PC-9 (cell line): ENCODE measurements around the gene EGFR. TPM values are rescaled to one million over a fixed set of nuclear protein-coding genes. Genes with fewer than 3 reads are reported as not detected.

Source experiments
- BruUV-seq: library from RNA; stranded (reverse); fragments of 400-500 nt; replicated peaks from 2 replicates; lab custom pipeline; 2021; lab: Mats Ljungman, UMichigan
- CTCF ChIA-PET: fragments of 300-600 bp; sonication (Branson Sonifier 250); formaldehyde crosslinking; loops from one replicate; lab custom pipeline; 2022; ENCODE audit warnings: antibody characterized with exemption; lab: Charles Lee
- POLR2A ChIA-PET: fragments of 300-600 bp; sonication (Branson Sonifier 250); formaldehyde crosslinking; loops from one replicate; lab custom pipeline; 2022; ENCODE audit warnings: antibody characterized with exemption; ENCODE audit not compliant: unreplicated experiment; lab: Charles Lee
- DNase-seq, 2 experiments: peaks; one replicate each; pipeline versions ENCODE4 v3.0.0 to v3.0.0-alpha.2; 2015 to 2022; ENCODE audit warnings: mixed read lengths in 1 of 2
- H2AFZ ChIP-seq: fragments of 200-600 bp; sonication (generic); 2 replicates; pipeline ENCODE4 v1.8.1; 2017; ENCODE audit warnings: antibody characterized with exemption
- H3F3A ChIP-seq: fragments of 200-600 bp; sonication (generic); 2 replicates; pipeline ENCODE4 v1.8.1; 2017; ENCODE audit warnings: antibody characterized with exemption, mild to moderate bottlenecking, low read depth; ENCODE audit not compliant: insufficient read depth
- H3K27ac ChIP-seq: fragments of 200-600 bp; sonication (generic); 2 replicates; pipeline ENCODE4 v1.6.1; 2016; ENCODE audit warnings: mixed run types
- H3K27me3 ChIP-seq: fragments of 200-600 bp; sonication (generic); 2 replicates; pipeline ENCODE4 v1.6.1; 2016; ENCODE audit warnings: low read depth, mixed run types; ENCODE audit not compliant: insufficient read depth
- H3K36me3 ChIP-seq: fragments of 200-600 bp; sonication (generic); 2 replicates; pipeline ENCODE4 v1.6.1; 2016; ENCODE audit warnings: low read depth, mixed run types
- H3K4me1 ChIP-seq: fragments of 200-600 bp; sonication (generic); replicated peaks from 2 replicates; pipeline ENCODE4 v1.6.1; 2016; ENCODE audit warnings: mixed run types; ENCODE audit not compliant: insufficient read depth
- H3K4me2 ChIP-seq: fragments of 200-600 bp; sonication (generic); 2 replicates; pipeline ENCODE4 v1.6.1; 2017; ENCODE audit warnings: mixed run types
- H3K4me3 ChIP-seq: fragments of 200-600 bp; sonication (generic); 2 replicates; pipeline ENCODE4 v1.6.1; 2016; ENCODE audit warnings: mixed run types
- H3K79me2 ChIP-seq: fragments of 200-600 bp; sonication (generic); 2 replicates; pipeline ENCODE4 v1.6.1; 2017; ENCODE audit warnings: low read depth, mixed run types
- H3K9me2 ChIP-seq: fragments of 200-600 bp; sonication (generic); 2 replicates; pipeline ENCODE4 v1.8.1; 2017; ENCODE audit warnings: mild to moderate bottlenecking; ENCODE audit not compliant: insufficient read depth
- H3K9me3 ChIP-seq: fragments of 200-600 bp; sonication (generic); 2 replicates; pipeline ENCODE4 v1.8.1; 2016; ENCODE audit warnings: low read depth; ENCODE audit not compliant: insufficient read depth
- H4K20me1 ChIP-seq: fragments of 200-600 bp; sonication (generic); 2 replicates; pipeline ENCODE4 v1.8.1; 2017; ENCODE audit not compliant: insufficient read depth
- CTCF ChIP-seq: fragments of 200-600 bp; sonication (generic); conservative IDR thresholded peaks from 2 replicates; pipeline ENCODE4 v1.6.1; 2017; ENCODE audit warnings: mixed run types, antibody characterized with exemption, mild to moderate bottlenecking, moderate library complexity
- EZH2 ChIP-seq: fragments of 200-600 bp; sonication (generic); IDR thresholded peaks from 2 replicates; pipeline ENCODE4 v1.8.0; 2017; ENCODE audit warnings: antibody characterized with exemption, low read depth
- intact Hi-C: fragments of 100-400 bp; cut with micrococcal nuclease; formaldehyde crosslinking; loops from one replicate; pipeline ENCODE4 v1.10.0; 2022; ENCODE audit not compliant: unreplicated experiment
- total RNA-seq: library from RNA; stranded (reverse); gene quantifications from 2 replicates; pipeline ENCODE4 v1.2.3, GENCODE V29; 2021

The EGFR gene
- total RNA-seq, 1 experiment from 2014 or later: 342 TPM

GRCh38 chr7:55070271-55070743 is 51.5 kb downstream of the EGFR start:
- no peak for TF ChIP-seq EZH2
- no peak for TF ChIP-seq CTCF
- POLR2A ChIA-PET: no interaction called here
- DNase-seq: no peak
- H3K4me2 ChIP-seq: no peak overlapping the region
- H3F3A ChIP-seq: peaks cover 92% of the 10 kb centered on the region
- peak overlapping the region; percentile 86; the same call in 1 of the 2 replicates for H3K27ac ChIP-seq
- H4K20me1 ChIP-seq: no peaks in the 10 kb centered on the region
- H2AFZ ChIP-seq: no peak overlapping the region
- no peaks in the 10 kb centered on the region for H3K9me2 ChIP-seq
- CTCF ChIA-PET: no interaction called here
- no peak overlapping the region for H3K4me3 ChIP-seq
- H3K9me3 ChIP-seq: no peaks in the 10 kb centered on the region
- H3K27me3 ChIP-seq: no peaks in the 10 kb centered on the region
- H3K36me3 ChIP-seq: peaks cover 53% of the 10 kb centered on the region
- no TSS peak for BruUV-seq
- H3K79me2 ChIP-seq: peaks cover 95% of the 10 kb centered on the region
- peaks cover 69% of the 10 kb centered on the region for H3K4me1 ChIP-seq
- intact Hi-C loops: no loop called here

GRCh38 chr7:55070854-55071253 is 52.0 kb downstream of the EGFR start:
- no peaks in the 10 kb centered on the region for H3K9me2 ChIP-seq
- peaks cover 100% of the 10 kb centered on the region for H3K79me2 ChIP-seq
- no peaks in the 10 kb centered on the region for H4K20me1 ChIP-seq
- no peaks in the 10 kb centered on the region for H3K27me3 ChIP-seq
- intact Hi-C loops: no loop called here
- no peak for DNase-seq
- TF ChIP-seq EZH2 (no peak), CTCF (no peak)
- H3K4me2 ChIP-seq: no peak overlapping the region
- H3K4me1 ChIP-seq: peaks cover 64% of the 10 kb centered on the region
- peak overlapping the region; percentile 86 for H3K27ac ChIP-seq
- ChIA-PET CTCF (no interaction called here), POLR2A (interaction anchor here (0.6 kb wide), 1 partner anchor 52 kb away, joined by 3 read pairs; the partner anchor contains the start of gene EGFR)
- peaks cover 59% of the 10 kb centered on the region for H3K36me3 ChIP-seq
- H3K9me3 ChIP-seq: no peaks in the 10 kb centered on the region
- no peak overlapping the region for H3K4me3 ChIP-seq
- H2AFZ ChIP-seq: no peak overlapping the region
- H3F3A ChIP-seq: peaks cover 92% of the 10 kb centered on the region
- no TSS peak for BruUV-seq

GRCh38 chr7:55071411-55072175 is 52.8 kb downstream of the EGFR start:
- no peak for TF ChIP-seq CTCF
- no peak for TF ChIP-seq EZH2
- peaks cover 92% of the 10 kb centered on the region for H3F3A ChIP-seq
- no peaks in the 10 kb centered on the region for H3K9me2 ChIP-seq
- peaks cover 57% of the 10 kb centered on the region for H3K4me1 ChIP-seq
- DNase-seq: no peak
- H3K27me3 ChIP-seq: no peaks in the 10 kb centered on the region
- H3K27ac ChIP-seq: peak overlapping the region; percentile 86
- H4K20me1 ChIP-seq: no peaks in the 10 kb centered on the region
- H3K9me3 ChIP-seq: no peaks in the 10 kb centered on the region
- H3K4me3 ChIP-seq: no peak overlapping the region
- ChIA-PET POLR2A (interaction anchor here (0.6 kb wide), 1 partner anchor 53 kb away, joined by 3 read pairs; the partner anchor contains the start of gene EGFR), CTCF (interaction anchor here (0.5 to 1.0 kb wide), 2 partner anchors 58 to 901 kb away, joined by 4 read pairs; no protein-coding TSS in a partner anchor)
- H3K36me3 ChIP-seq: peaks cover 66% of the 10 kb centered on the region
- intact Hi-C loops: loop anchor here (2.0 kb wide), 1 partner anchor 15 kb away; no protein-coding TSS in a partner anchor
- peaks cover 100% of the 10 kb centered on the region for H3K79me2 ChIP-seq
- peak overlapping the region; percentile 67; the same call in 1 of the 2 replicates for H3K4me2 ChIP-seq
- no peak overlapping the region for H2AFZ ChIP-seq
- BruUV-seq: no TSS peak
